Liver (tissue), 9 donors: ENCODE results near the gene LRRFIP1. TPM values are rescaled to one million over a fixed set of nuclear protein-coding genes. Genes with fewer than 3 reads are reported as not detected.

Experiments
- DNase-seq: peaks from one replicate; pipeline ENCODE4 v3.0.0-alpha.2; 2017; ENCODE audit warnings: low spot score
- H3K27ac ChIP-seq, 2 donors: one replicate each; pipeline ENCODE4 v1.7.0; 2013; ENCODE audit warnings: inconsistent platforms in 2 of 2, low read length in 2 of 2, control low read depth in 1 of 2, low read depth in 1 of 2, mild to moderate bottlenecking in 1 of 2
- H3K27me3 ChIP-seq, 4 donors: one replicate each; pipeline versions ENCODE4 v1.6.1 to v1.7.0; 2013; ENCODE audit warnings: low read length in 3 of 4, inconsistent platforms in 1 of 4, mild to moderate bottlenecking in 1 of 4, moderate library complexity in 1 of 4; ENCODE audit not compliant: control insufficient read depth in 4 of 4, insufficient read depth in 4 of 4
- H3K36me3 ChIP-seq, 4 donors: one replicate each; pipeline versions ENCODE4 v1.6.1 to v1.7.0; 2013; ENCODE audit warnings: low read length in 3 of 4, mild to moderate bottlenecking in 3 of 4, low read depth in 1 of 4, moderate library complexity in 1 of 4; ENCODE audit not compliant: control insufficient read depth in 4 of 4, insufficient read depth in 3 of 4
- H3K4me1 ChIP-seq, 4 donors: one replicate each; pipeline versions ENCODE4 v1.6.1 to v1.7.0; 2013; ENCODE audit warnings: low read length in 3 of 4, mild to moderate bottlenecking in 3 of 4, moderate library complexity in 1 of 4; ENCODE audit not compliant: control insufficient read depth in 4 of 4, insufficient read depth in 4 of 4
- H3K4me3 ChIP-seq, 3 donors: one replicate each; pipeline versions ENCODE4 v1.6.1 to v1.7.0; 2013; ENCODE audit warnings: low read length in 3 of 3, control low read depth in 1 of 3, low read depth in 1 of 3, mild to moderate bottlenecking in 1 of 3
- H3K9ac ChIP-seq, 2 donors: one replicate each; pipeline ENCODE4 v1.7.0; 2013; ENCODE audit warnings: low read length in 2 of 2, mild to moderate bottlenecking in 2 of 2, moderate library complexity in 2 of 2, control low read depth in 1 of 2, low read depth in 1 of 2
- H3K9me3 ChIP-seq, 4 donors: one replicate each; pipeline versions ENCODE4 v1.6.1 to v1.7.0; 2013; ENCODE audit warnings: low read length in 3 of 4; ENCODE audit not compliant: control insufficient read depth in 4 of 4
- EGR1 ChIP-seq, 2 donors: IDR thresholded peaks; 2 replicates each; pipeline ENCODE4 v1.6.1; 2016 to 2018; ENCODE audit warnings: antibody characterized with exemption in 2 of 2, low read depth in 2 of 2
- FOXA1 ChIP-seq: IDR thresholded peaks from 2 replicates; pipeline ENCODE4 v1.6.1; 2016; ENCODE audit warnings: antibody characterized with exemption
- FOXA2 ChIP-seq: IDR thresholded peaks from 2 replicates; pipeline ENCODE4 v1.6.1; 2016; ENCODE audit warnings: antibody characterized with exemption
- GABPA ChIP-seq, 2 donors: IDR thresholded peaks in 1 of 2; conservative IDR thresholded peaks in 1 of 2; 2 replicates each; pipeline ENCODE4 v1.6.1; 2016; ENCODE audit warnings: antibody characterized with exemption in 2 of 2, mild to moderate bottlenecking in 1 of 2, moderate library complexity in 1 of 2
- HNF4A ChIP-seq, 2 donors: conservative IDR thresholded peaks; 2 replicates each; pipeline ENCODE4 v1.6.1; 2016; ENCODE audit warnings: antibody characterized with exemption in 2 of 2, mild to moderate bottlenecking in 2 of 2
- JUND ChIP-seq, 2 donors: IDR thresholded peaks; 2 replicates each; pipeline ENCODE4 v1.6.1; 2016; ENCODE audit warnings: antibody characterized with exemption in 2 of 2
- NR2F2 ChIP-seq: IDR thresholded peaks from 2 replicates; pipeline ENCODE4 v1.6.1; 2016; ENCODE audit warnings: antibody characterized with exemption
- RAD21 ChIP-seq, 2 donors: IDR thresholded peaks; 2 replicates each; pipeline ENCODE4 v1.6.1; 2016; ENCODE audit warnings: antibody characterized with exemption in 2 of 2, mild to moderate bottlenecking in 2 of 2
- REST ChIP-seq: IDR thresholded peaks from 2 replicates; pipeline ENCODE4 v1.6.1; 2016; ENCODE audit warnings: antibody characterized with exemption, mild to moderate bottlenecking
- SP1 ChIP-seq: IDR thresholded peaks from 2 replicates; pipeline ENCODE4 v1.6.1; 2018; ENCODE audit warnings: antibody characterized with exemption, mild to moderate bottlenecking
- TAF1 ChIP-seq: conservative IDR thresholded peaks from 2 replicates; pipeline ENCODE4 v1.6.1; 2016; ENCODE audit warnings: antibody characterized with exemption, mild to moderate bottlenecking
- YY1 ChIP-seq: IDR thresholded peaks from 2 replicates; pipeline ENCODE4 v1.6.1; 2016; ENCODE audit warnings: antibody characterized with exemption, mild to moderate bottlenecking
- WGBS: extraction: QIAGEN DNeasy Blood & Tissue Kit; methylation state at CpG from one replicate; pipeline ENCODE4 v1.1.7; 2013; 5-methylcytosine and 5-hydroxymethylcytosine counted together
- polyA plus RNA-seq, 2 donors: library from polyadenylated mRNA; stranded (reverse) in 1 of 2; unstranded in 1 of 2; fragments of 200-250 nt in 1 of 2; fragments of >200 nt in 1 of 2; fragmentation: Nextera tagmentation in 1 of 2; extraction: Ambion mirVana in 1 of 2; gene quantifications; one replicate each; pipeline versions ENCODE4 v1.2.1 to v1.2.3, GENCODE V29; 2013 to 2015
- total RNA-seq, 2 donors: library from RNA; depleted of rRNA; stranded (reverse); fragments of >200 nt; gene quantifications; one replicate each; pipeline ENCODE4 v1.2.3, GENCODE V29; 2014
- TF ChIP-seq, protein P1 (sequence below): fragments of 150-350 bp; IDR thresholded peaks from 2 replicates; pipeline ENCODE4 v1.5.1; 2017; ENCODE audit warnings: improper control_type of control experiment, low read depth, low read length; ENCODE audit not compliant: missing input control
- TF ChIP-seq, protein P2 (sequence below): IDR thresholded peaks from 2 replicates; pipeline ENCODE4 v1.6.1; 2016; ENCODE audit warnings: antibody characterized with exemption
- TF ChIP-seq, protein P3 (sequence below): IDR thresholded peaks from 2 replicates; pipeline ENCODE4 v1.6.1; 2016; ENCODE audit warnings: antibody characterized with exemption
- TF ChIP-seq, protein P4 (sequence below): IDR thresholded peaks from 2 replicates; pipeline ENCODE4 v1.6.1; 2016; ENCODE audit warnings: antibody characterized with exemption
- donor health status: healthy.
- donor health status: healthy.
- donor health status: healthy.
- donor health status: healthy.
- donor health status: healthy.

The LRRFIP1 gene
- total and polyA plus RNA-seq, 4 donors = 13.3 to 56.1 (median 39.1) TPM

DNA sequence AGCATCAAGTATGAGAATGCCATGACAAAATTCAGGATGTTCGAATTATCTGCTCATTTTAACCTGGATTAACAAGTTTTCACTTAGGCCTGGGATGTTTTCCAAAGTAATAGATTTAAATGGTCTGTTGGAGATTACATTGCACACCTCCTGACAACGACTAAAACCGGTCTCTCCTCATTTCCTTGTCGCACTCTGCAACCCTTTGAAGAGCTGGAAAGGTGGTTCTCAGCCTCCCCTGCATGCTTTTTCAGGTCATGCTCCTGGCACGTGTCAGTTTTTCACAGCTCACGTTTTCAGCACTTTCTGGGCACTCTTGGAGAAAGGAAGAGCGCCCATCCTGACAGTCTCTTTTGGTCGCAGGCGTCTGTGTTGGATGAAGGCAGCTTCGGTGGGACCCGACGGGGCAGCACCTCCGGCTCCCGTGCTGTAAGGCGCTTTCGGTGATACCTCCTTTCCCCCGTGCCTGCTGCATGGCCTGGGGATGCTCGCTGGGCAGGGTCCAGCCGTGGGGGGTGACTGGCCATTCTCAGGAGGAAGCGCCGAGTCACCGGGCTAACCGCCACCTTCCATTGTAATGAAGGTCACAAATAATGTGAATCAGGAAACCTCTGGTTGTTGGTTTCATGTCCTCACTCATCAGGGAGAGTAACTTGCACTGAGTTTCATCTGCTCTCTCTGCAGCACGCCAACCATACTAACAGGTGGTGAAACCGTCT is 107.7 kb downstream of the LRRFIP1 start:
- Histone ChIP-seq H3K27ac (no peak overlapping the region), H3K9me3 (no peaks in the 10 kb centered on the region)

More for the DNA sequence above, 107.7 kb downstream of the LRRFIP1 start:
- H3K4me1 ChIP-seq = peaks cover 11 to 29% (median 23%) of the 10 kb centered on the region in 4 donors
- no peak overlapping the region for H3K4me3 ChIP-seq
- 87% methylated on average over 25 of the region's 25 CpGs for WGBS
- no peak for DNase-seq
- no peaks in the 10 kb centered on the region for H3K27me3 ChIP-seq
- peaks cover 0 to 4% (median 2%) of the 10 kb centered on the region in 4 donors for H3K36me3 ChIP-seq
- TF ChIP-seq, protein P1, sequence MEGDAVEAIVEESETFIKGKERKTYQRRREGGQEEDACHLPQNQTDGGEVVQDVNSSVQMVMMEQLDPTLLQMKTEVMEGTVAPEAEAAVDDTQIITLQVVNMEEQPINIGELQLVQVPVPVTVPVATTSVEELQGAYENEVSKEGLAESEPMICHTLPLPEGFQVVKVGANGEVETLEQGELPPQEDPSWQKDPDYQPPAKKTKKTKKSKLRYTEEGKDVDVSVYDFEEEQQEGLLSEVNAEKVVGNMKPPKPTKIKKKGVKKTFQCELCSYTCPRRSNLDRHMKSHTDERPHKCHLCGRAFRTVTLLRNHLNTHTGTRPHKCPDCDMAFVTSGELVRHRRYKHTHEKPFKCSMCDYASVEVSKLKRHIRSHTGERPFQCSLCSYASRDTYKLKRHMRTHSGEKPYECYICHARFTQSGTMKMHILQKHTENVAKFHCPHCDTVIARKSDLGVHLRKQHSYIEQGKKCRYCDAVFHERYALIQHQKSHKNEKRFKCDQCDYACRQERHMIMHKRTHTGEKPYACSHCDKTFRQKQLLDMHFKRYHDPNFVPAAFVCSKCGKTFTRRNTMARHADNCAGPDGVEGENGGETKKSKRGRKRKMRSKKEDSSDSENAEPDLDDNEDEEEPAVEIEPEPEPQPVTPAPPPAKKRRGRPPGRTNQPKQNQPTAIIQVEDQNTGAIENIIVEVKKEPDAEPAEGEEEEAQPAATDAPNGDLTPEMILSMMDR = no peak
- TF ChIP-seq RAD21 (IDR thresholded peaks at IDR 0.05) (no peak), GABPA (IDR thresholded peaks at IDR 0.05 in 1 of 2, conservative IDR thresholded peaks at IDR 0.05 in 1 of 2) (no peak), FOXA2 (no peak), FOXA1 (no peak), JUND (IDR thresholded peaks at IDR 0.05) (no peak), TAF1 (no peak), YY1 (no peak), REST (no peak), SP1 (no peak), HNF4A (conservative IDR thresholded peaks at IDR 0.05) (no peak), NR2F2 (no peak), EGR1 (IDR thresholded peaks at IDR 0.05; ENCODE audit: low read depth in 2 of 2) (no peak)
- TF ChIP-seq, protein P2, sequence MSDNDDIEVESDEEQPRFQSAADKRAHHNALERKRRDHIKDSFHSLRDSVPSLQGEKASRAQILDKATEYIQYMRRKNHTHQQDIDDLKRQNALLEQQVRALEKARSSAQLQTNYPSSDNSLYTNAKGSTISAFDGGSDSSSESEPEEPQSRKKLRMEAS = no peak
- TF ChIP-seq, protein P3, sequence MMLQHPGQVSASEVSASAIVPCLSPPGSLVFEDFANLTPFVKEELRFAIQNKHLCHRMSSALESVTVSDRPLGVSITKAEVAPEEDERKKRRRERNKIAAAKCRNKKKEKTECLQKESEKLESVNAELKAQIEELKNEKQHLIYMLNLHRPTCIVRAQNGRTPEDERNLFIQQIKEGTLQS = no peak
- TF ChIP-seq, protein P4, sequence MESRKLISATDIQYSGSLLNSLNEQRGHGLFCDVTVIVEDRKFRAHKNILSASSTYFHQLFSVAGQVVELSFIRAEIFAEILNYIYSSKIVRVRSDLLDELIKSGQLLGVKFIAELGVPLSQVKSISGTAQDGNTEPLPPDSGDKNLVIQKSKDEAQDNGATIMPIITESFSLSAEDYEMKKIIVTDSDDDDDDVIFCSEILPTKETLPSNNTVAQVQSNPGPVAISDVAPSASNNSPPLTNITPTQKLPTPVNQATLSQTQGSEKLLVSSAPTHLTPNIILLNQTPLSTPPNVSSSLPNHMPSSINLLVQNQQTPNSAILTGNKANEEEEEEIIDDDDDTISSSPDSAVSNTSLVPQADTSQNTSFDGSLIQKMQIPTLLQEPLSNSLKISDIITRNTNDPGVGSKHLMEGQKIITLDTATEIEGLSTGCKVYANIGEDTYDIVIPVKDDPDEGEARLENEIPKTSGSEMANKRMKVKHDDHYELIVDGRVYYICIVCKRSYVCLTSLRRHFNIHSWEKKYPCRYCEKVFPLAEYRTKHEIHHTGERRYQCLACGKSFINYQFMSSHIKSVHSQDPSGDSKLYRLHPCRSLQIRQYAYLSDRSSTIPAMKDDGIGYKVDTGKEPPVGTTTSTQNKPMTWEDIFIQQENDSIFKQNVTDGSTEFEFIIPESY = no peak
- no peak overlapping the region for H3K9ac ChIP-seq
